Effector CD4-positive, alpha-beta T cell (primary cell): ENCODE data around the gene PROP1.
"Not testable (repeated sequence)": the region's sequence is repeated elsewhere in the genome, so short reads cannot be mapped to it uniquely, and the experiment has no call there.

ENCODE experiments used
- DNase-seq: peaks from one replicate; pipeline ENCODE4 v3.0.0-alpha.2; 2020

Gene PROP1

GRCh38 chr5:177982072-177982727 is 13.8 kb downstream of the PROP1 start:
- no peak for DNase-seq

GRCh38 chr5:177981296-177982071 is 14.6 kb downstream of the PROP1 start:
- DNase-seq, result no peak

GRCh38 chr5:177980743-177981151 is 15.3 kb downstream of the PROP1 start:
- no peak for DNase-seq

DNA sequence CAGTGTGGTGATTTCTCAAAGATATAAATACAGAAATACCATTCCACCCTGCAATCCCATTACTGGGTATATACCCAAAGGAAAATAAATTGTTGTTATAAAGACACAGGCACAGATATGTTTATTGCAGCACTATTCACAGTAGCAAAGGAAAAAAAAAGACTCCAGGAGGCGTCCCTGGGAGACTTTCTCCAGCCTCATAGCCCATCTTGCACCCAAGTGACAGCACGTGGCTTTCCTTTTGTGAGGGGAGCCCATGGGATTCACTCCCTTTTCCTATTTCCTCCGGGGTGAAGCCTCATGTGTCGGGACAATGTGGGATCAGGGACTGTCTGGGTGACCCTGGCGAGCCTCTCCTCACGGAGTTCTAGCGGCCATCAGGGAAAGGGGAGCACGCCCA is 18.4 kb downstream of the PROP1 start:
- not testable (repeated sequence) for DNase-seq

- no peak for DNase-seq
Measured at GRCh38 chr5:177973066-177973635, 22.9 kb downstream of the PROP1 start.

- DNase-seq, result no peak
Measured at GRCh38 chr5:177972613-177973012, 23.4 kb downstream of the PROP1 start.

GRCh38 chr5:177972014-177972413 is 24.0 kb downstream of the PROP1 start:
- DNase-seq, result not testable (repeated sequence)

- no peak for DNase-seq
Measured at GRCh38 chr5:177968661-177969211, 27.3 kb downstream of the PROP1 start.

GRCh38 chr5:177967221-177967887 is 28.7 kb downstream of the PROP1 start:
- DNase-seq, result no peak

DNA sequence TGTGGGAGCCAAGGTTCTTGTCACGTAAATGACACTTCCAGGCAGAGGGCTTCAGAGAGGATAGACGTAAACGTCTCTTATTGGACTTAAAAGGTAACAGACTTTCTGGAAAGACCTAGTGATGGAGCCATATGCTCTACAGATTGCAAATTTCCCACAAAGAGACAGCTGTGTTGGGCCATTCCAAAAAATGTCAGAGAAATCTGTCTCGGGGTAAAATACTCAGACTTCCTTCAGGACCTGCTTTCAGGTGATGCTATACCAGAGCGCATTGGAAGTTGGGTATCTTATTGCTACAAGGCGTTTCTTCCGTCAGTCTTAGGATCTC is 29.2 kb downstream of the PROP1 start:
- DNase-seq, result no peak

DNA sequence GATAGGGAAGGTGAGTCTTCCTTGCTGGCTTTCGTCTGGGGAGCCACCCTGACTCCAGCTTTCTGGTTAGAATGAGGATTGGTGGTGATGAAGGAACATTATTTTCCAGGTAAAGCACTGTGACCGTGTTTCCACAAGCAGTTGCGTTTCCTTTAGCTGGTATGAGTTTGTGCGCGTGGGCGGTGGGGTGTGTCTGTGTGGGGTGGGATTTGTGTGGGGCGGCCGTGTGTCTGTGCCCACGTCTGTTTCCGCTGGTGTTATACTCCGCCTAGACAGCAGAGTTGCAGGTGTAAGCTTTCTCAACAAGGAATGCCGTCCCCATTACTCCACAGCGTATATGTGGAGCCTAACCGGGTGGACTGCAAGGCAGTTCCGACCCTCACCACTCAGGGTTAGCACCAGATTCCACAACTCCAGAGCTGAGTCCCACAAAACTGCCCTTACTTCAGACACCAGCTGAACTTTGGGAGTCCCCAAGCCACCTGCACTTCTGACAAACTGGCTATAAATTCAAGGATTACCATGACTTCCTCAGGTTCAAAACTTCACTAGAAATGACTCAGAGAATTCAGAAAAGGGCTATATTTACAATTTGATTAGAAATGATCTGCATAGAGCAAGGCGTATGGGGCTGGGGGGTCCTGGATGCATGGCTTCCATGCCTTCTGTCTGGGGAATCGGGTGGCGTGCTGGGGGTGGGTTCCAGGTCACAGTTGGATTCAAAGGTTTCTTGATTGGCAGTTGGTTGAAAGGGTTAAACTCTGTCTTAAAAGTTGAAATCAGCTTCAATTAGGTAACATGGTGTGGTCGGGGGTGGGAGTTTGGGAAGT is 29.8 kb downstream of the PROP1 start:
- no peak for DNase-seq

DNA sequence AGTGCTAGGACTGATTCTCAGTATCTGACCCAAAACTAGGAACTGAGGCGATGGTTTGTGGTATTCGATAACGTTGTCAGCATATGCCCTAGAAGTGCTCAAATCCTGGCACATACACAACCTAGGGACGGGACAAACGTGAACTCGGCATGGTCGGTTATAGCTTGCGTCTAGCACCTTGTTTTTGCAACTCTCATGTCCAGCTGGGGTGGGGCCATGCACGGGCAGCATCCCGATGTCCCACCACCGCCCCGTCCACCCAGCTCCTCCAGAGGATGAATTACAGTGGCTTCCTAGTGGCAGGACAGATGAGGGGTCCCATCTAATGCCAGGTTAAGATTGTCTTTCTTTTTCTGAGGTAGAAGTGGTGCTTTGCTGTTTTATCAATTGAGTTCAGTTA is 31.6 kb downstream of the PROP1 start:
- DNase-seq, result no peak

DNA sequence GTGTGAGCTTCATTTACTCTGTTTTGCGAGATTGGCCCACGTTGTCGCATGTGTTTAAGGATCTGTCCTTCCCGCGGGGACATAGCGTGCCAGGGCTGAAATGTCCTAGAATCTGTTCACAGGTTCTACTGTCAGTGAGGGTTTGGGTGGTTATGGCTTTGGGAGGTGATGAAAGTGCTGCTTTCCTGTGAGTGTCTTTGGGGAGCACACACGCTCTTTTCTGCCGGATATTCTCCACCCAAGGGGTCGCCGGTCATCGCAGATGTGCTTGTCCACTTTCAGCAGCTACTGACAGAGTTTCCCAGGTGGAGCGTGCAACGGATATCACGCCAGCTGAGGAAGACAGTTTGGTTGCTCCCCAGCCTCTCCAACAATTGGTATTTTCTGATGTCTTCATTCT is 32.1 kb downstream of the PROP1 start:
- no peak for DNase-seq

GRCh38 chr5:177959315-177959714 is 36.7 kb downstream of the PROP1 start:
- DNase-seq, result no peak

DNA sequence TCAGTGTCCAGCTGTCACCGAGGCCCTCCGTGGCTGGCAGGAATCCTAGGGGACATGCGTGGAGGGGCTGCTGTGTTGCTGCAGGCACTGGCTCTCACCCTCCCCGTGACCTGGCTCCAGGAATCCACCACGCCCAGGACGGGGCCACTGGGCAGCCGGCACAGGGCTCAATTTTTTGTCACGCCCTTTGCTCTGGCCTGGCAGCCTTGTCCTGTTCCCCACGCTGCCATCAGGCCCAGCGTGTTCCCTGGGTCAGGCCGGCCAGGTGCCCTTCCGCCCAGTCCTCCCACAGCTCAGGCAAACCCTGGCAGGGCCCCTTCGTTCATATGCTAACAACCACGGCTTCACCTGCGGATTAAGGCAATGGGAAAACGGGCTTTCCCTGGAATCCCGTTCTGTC is 37.3 kb downstream of the PROP1 start:
- DNase-seq, result no peak

GRCh38 chr5:177957241-177957640 is 38.8 kb downstream of the PROP1 start:
- no peak for DNase-seq

GRCh38 chr5:177953101-177953500 is 42.9 kb downstream of the PROP1 start:
- not testable (repeated sequence) for DNase-seq

GRCh38 chr5:177949656-177950055 is 46.4 kb downstream of the PROP1 start:
- DNase-seq, result not testable (repeated sequence)

GRCh38 chr5:177949065-177949464 is 47.0 kb downstream of the PROP1 start:
- DNase-seq, result not testable (repeated sequence)

- DNase-seq, result not testable (repeated sequence)
Measured at GRCh38 chr5:177947912-177948311, 48.1 kb downstream of the PROP1 start.

DNA sequence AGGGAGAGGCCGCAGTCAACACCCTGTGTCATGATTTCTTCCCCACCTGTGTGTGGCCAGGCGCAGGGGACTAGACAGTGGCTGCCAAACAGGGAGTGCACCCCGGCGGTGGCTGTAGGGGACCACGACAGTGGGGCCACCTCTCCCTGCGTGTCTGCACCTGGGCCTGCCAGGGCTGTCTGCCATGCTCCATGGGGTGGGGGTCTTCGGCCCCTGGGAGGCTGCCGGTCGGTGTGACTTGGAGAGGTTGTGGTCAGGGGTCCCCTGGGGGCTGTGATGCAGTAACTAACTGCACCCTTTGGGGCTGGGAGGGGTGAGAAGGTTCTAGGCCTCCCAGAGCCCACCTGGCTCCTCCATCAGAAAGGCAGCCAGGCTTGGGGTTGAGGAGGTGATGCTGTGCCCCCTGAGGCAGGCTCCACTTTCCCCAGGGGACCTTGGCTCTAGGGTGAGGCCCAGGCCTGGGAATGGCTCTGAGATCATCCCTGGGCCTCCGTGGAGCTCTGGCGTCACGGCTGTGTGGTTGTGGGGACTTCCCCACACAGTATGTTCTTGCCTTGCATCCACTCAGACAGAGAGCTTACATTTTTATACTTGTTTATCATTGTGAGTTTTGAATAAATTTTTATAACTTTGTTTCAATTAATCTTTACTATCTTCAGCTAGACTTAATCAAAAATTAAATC is 50.3 kb downstream of the PROP1 start:
- not testable (repeated sequence) for DNase-seq

GRCh38 chr5:177945145-177945544 is 50.9 kb downstream of the PROP1 start:
- not testable (repeated sequence) for DNase-seq
